A673 (cell line): Measurements from ENCODE around the gene DNAH9.

ENCODE experiments used
- EZH2 ChIP-seq: fragments of 200-600 bp; sonication (generic); IDR thresholded peaks from 2 replicates; pipeline ENCODE4 v1.6.1; 2017; ENCODE audit warnings: borderline replicate concordance, low read depth, mild to moderate bottlenecking, mixed read lengths, antibody characterized with exemption, low read length; ENCODE audit not compliant: poor library complexity, severe bottlenecking
- TF ChIP-seq, protein P1 (sequence below): fragments of 300-800, 200-600 bp; sonication (generic); conservative IDR thresholded peaks from 2 replicates; pipeline ENCODE4 v1.5.1; 2017; ENCODE audit warnings: low read depth, mild to moderate bottlenecking, antibody characterized with exemption, low read length, moderate library complexity, mixed read lengths

DNA sequence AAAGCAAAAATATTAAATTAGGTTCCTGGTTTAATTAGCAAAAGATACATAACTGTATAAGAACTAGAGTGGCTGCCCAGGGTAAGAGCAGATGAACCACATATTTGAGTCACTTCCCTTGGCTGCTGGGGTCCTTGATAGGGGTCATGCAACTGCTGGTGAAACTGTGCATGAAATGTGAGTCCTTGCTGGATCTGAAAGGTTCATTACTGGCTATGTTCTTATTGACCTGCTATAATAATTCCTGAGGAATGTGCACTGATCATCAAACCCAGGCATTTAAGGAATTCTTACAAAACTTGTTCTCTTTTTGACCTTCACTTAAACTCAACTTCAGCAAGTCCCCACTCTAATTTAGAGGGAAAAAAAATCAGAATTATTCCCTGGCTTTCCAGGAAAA is 215.6 kb downstream of the DNAH9 start:
- TF ChIP-seq, protein P1, sequence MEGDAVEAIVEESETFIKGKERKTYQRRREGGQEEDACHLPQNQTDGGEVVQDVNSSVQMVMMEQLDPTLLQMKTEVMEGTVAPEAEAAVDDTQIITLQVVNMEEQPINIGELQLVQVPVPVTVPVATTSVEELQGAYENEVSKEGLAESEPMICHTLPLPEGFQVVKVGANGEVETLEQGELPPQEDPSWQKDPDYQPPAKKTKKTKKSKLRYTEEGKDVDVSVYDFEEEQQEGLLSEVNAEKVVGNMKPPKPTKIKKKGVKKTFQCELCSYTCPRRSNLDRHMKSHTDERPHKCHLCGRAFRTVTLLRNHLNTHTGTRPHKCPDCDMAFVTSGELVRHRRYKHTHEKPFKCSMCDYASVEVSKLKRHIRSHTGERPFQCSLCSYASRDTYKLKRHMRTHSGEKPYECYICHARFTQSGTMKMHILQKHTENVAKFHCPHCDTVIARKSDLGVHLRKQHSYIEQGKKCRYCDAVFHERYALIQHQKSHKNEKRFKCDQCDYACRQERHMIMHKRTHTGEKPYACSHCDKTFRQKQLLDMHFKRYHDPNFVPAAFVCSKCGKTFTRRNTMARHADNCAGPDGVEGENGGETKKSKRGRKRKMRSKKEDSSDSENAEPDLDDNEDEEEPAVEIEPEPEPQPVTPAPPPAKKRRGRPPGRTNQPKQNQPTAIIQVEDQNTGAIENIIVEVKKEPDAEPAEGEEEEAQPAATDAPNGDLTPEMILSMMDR, result no peak
- TF ChIP-seq EZH2, result no peak
